ENCODE results near the gene CHPF2. TPM values are rescaled to one million over a fixed set of nuclear protein-coding genes. Genes with fewer than 3 reads are reported as not detected.

CHPF2 gene
- total and polyA plus RNA-seq, 2 experiments from 2014 or later = 4.8 to 26.1 TPM

- ATAC-seq (no peak), DNase-seq (ENCODE audit: low spot score) (no peak)
- H3K9me2 ChIP-seq (ENCODE audit: insufficient read depth) = no peaks in the 10 kb centered on the region
- peaks cover 9% of the 10 kb centered on the region for H3F3A ChIP-seq (replicated peaks; ENCODE audit: low read depth)
- H3K36me3 ChIP-seq (ENCODE audit: insufficient read depth) = peaks cover 25% of the 10 kb centered on the region
- peaks cover 17% of the 10 kb centered on the region for H3K79me2 ChIP-seq (replicated peaks; ENCODE audit: insufficient read depth)
- Mint-ChIP-seq H3K9me3 (no peaks in the 10 kb centered on the region), H3K4me3 (peak overlapping the region; percentile 98), H3K27me3 (ENCODE audit: insufficient read depth, low read depth, poor library complexity) (peaks cover 11% of the 10 kb centered on the region), H3K4me1 (peaks cover 23% of the 10 kb centered on the region), H3K27ac (no peak overlapping the region), H3K36me3 (ENCODE audit: low read depth) (peaks cover 53% of the 10 kb centered on the region)
- H3K4me3 ChIP-seq = peak overlapping the region; percentile 95
- H4K20me1 ChIP-seq (replicated peaks; ENCODE audit: insufficient read depth) = peaks cover 14% of the 10 kb centered on the region; the same call in 1 of the 2 replicates
- H3K27ac ChIP-seq (ENCODE audit: low read depth) = no peak overlapping the region
- H3K27me3 ChIP-seq (ENCODE audit: insufficient read depth) = no peaks in the 10 kb centered on the region
- peaks cover 13% of the 10 kb centered on the region for H3K4me1 ChIP-seq (ENCODE audit: insufficient read depth)
- H2AFZ ChIP-seq = no peak overlapping the region
- H3K4me2 ChIP-seq = peak overlapping the region; percentile 91
- TF ChIP-seq STAT1 (IDR thresholded peaks at IDR 0.05; ENCODE audit: unreplicated experiment) (no peak), POLR2AphosphoS5 (IDR thresholded peaks at IDR 0.05; ENCODE audit: low read depth) (no peak), ETS1 (IDR thresholded peaks at IDR 0.05) (no peak), ZNF462 (CRISPR knock-in tag; IDR thresholded peaks at IDR 0.05) (no peak), ZNF331 (CRISPR knock-in tag; IDR thresholded peaks at IDR 0.05; ENCODE audit: low read depth) (no peak), NANOG (IDR thresholded peaks at IDR 0.05; ENCODE audit: borderline replicate concordance) (no peak), EZH2 (IDR thresholded peaks at IDR 0.05; ENCODE audit: low read depth, unreplicated experiment) (no peak), CTCF (conservative IDR thresholded peaks at IDR 0.05; ENCODE audit: low read depth in 2 of 2) (no peak), CREB1 (CRISPR knock-in tag; IDR thresholded peaks at IDR 0.05; ENCODE audit: low read depth) (no peak), EZH2phosphoT487 (IDR thresholded peaks at IDR 0.05; ENCODE audit: unreplicated experiment) (no peak), REST (IDR thresholded peaks at IDR 0.05; ENCODE audit: unreplicated experiment) (no peak), ZNF114 (CRISPR knock-in tag; IDR thresholded peaks at IDR 0.05) (no peak), JUNB (IDR thresholded peaks at IDR 0.05; ENCODE audit: unreplicated experiment) (no peak)
Observed at GRCh38 chr7:151225948-151226510, 6.3 kb upstream of the CHPF2 start.

All from GM23338 (cell line).